Keratinocyte (primary cell): Measurements from ENCODE around the gene IQGAP3. TPM values are rescaled to one million over a fixed set of nuclear protein-coding genes. Genes with fewer than 3 reads are reported as not detected.

ENCODE experiments used
- DNase-seq: peaks from one replicate; pipeline ENCODE4 v3.0.0-alpha.2; 2011; ENCODE audit warnings: low read depth, missing footprints, low spot score
- FAIRE-seq: peaks from 2 replicates; lab custom pipeline; 2011; peaks lifted over from hg19 to GRCh38; lab: Jason Lieb, UNC
- H2AFZ ChIP-seq: 2 replicates; pipeline ENCODE4 v1.6.0; 2012; ENCODE audit warnings: low read length, control low read depth, inconsistent platforms; ENCODE audit not compliant: control insufficient read depth
- H3K27ac ChIP-seq: 2 replicates; pipeline ENCODE4 v1.5.1; 2011; ENCODE audit warnings: low read length; ENCODE audit not compliant: control insufficient read depth, insufficient read depth
- H3K27me3 ChIP-seq: 3 replicates; pipeline ENCODE4 v1.6.0; 2011; ENCODE audit warnings: low read length; ENCODE audit not compliant: control insufficient read depth, insufficient read depth; ENCODE audit errors: extremely low read depth
- H3K36me3 ChIP-seq, 2 experiments: 2 replicates in 1 of 2; 3 replicates in 1 of 2; pipeline ENCODE4 v1.5.1; 2011; ENCODE audit warnings: low read length in 2 of 2, mild to moderate bottlenecking in 1 of 2; ENCODE audit not compliant: control insufficient read depth in 2 of 2, insufficient read depth in 2 of 2; ENCODE audit errors: extremely low read depth in 1 of 2
- H3K4me1 ChIP-seq: 3 replicates; pipeline ENCODE4 v1.5.1; 2011; ENCODE audit warnings: low read length; ENCODE audit not compliant: control insufficient read depth, insufficient read depth; ENCODE audit errors: extremely low read depth
- H3K4me2 ChIP-seq: 3 replicates; pipeline ENCODE4 v1.6.0; 2011; ENCODE audit warnings: low read depth, low read length; ENCODE audit not compliant: control insufficient read depth, insufficient read depth; ENCODE audit errors: extremely low read depth
- H3K4me3 ChIP-seq, 3 experiments: fragments of 200-600 bp in 1 of 3; sonication (generic) in 1 of 3; 2 replicates in 2 of 3; 3 replicates in 1 of 3; pipeline ENCODE4 v1.5.1; 2011 to 2016; ENCODE audit warnings: low read length in 3 of 3, mild to moderate bottlenecking in 3 of 3, control low read depth in 2 of 3, inconsistent platforms in 1 of 3, low read depth in 1 of 3, mixed read lengths in 1 of 3, mixed run types in 1 of 3, moderate library complexity in 1 of 3; ENCODE audit not compliant: control insufficient read depth in 2 of 3, insufficient read depth in 2 of 3; ENCODE audit errors: extremely low read depth in 1 of 3
- H3K79me2 ChIP-seq: 2 replicates; pipeline ENCODE4 v1.6.0; 2012; ENCODE audit warnings: low read length; ENCODE audit not compliant: control insufficient read depth, insufficient read depth
- H3K9ac ChIP-seq: 3 replicates; pipeline ENCODE4 v1.6.0; 2011; ENCODE audit warnings: low read length; ENCODE audit not compliant: control insufficient read depth, insufficient read depth; ENCODE audit errors: extremely low read depth
- H3K9me1 ChIP-seq: 3 replicates; pipeline ENCODE4 v1.6.0; 2011; ENCODE audit warnings: low read length; ENCODE audit not compliant: control insufficient read depth, insufficient read depth; ENCODE audit errors: extremely low read depth
- H3K9me3 ChIP-seq: 2 replicates; pipeline ENCODE4 v1.5.1; 2012; ENCODE audit warnings: low read depth, low read length; ENCODE audit not compliant: control insufficient read depth
- H4K20me1 ChIP-seq: 3 replicates; pipeline ENCODE4 v1.6.0; 2011; ENCODE audit warnings: low read length; ENCODE audit not compliant: control insufficient read depth, insufficient read depth; ENCODE audit errors: extremely low read depth
- CTCF ChIP-seq, 3 experiments: IDR thresholded peaks in 1 of 3; conservative IDR thresholded peaks in 1 of 3; optimal IDR thresholded peaks in 1 of 3; 2 replicates in 2 of 3; 3 replicates in 1 of 3; pipeline versions ENCODE3 to v1.5.1; 2011; ENCODE audit warnings: low read length in 3 of 3, mild to moderate bottlenecking in 3 of 3, moderate library complexity in 2 of 3, control low read depth in 1 of 3, inconsistent platforms in 1 of 3; ENCODE audit not compliant: insufficient read depth in 2 of 3; ENCODE audit errors: extremely low read depth in 1 of 3
- EZH2 ChIP-seq: IDR thresholded peaks from one replicate; pipeline ENCODE4 v1.6.1; 2012; ENCODE audit warnings: inconsistent platforms, mild to moderate bottlenecking, low read length, moderate library complexity
- dilution Hi-C: fragments of 300-500 bp; cut with MboI; formaldehyde crosslinking; loops from one replicate; pipeline ENCODE4 v1.7.0; 2020; ENCODE audit warnings: low sequenced_read_pairs; ENCODE audit not compliant: extremely low pct_ligation_motif_present
- polyA plus RNA-seq, 5 experiments: library from polyadenylated mRNA; depleted of rRNA in 3 of 5; stranded (reverse) in 3 of 5; stranded (forward) in 1 of 5; unstranded in 1 of 5; fragments of >200 nt; gene quantifications; 1 replicate in 1 of 5; 2 replicates in 3 of 5; 3 replicates in 1 of 5; pipeline versions ENCODE4 v1.2.1 to v1.2.3, GENCODE V29; 2011 to 2012; ENCODE audit warnings: missing spikeins in 2 of 5, low read depth in 1 of 5, low replicate concordance in 1 of 5

IQGAP3 gene
- polyA plus RNA-seq, 1 donor (not counting 4 experiments of a cell fraction or from before 2014, with no cell fraction given): 5.3 TPM

GRCh38 chr1:156504821-156505678 lies 67.3 kb downstream of the IQGAP3 start:
- peak overlapping the region; percentile 98 for H3K27ac ChIP-seq
- H3K27me3 ChIP-seq: no peaks in the 10 kb centered on the region
- dilution Hi-C loops: no loop called here
- no peaks in the 10 kb centered on the region for H3K9me1 ChIP-seq
- peak overlapping the region; percentile 94 for H2AFZ ChIP-seq
- peaks cover 39% of the 10 kb centered on the region for H3K4me1 ChIP-seq
- peak overlapping the region; percentile 85 for H3K4me2 ChIP-seq
- no peaks in the 10 kb centered on the region for H4K20me1 ChIP-seq
- H3K36me3 ChIP-seq: no peaks in the 10 kb centered on the region
- peaks cover 5% of the 10 kb centered on the region for H3K79me2 ChIP-seq
- H3K9ac ChIP-seq: peak overlapping the region; percentile 73
- TF ChIP-seq CTCF (optimal IDR thresholded peaks at IDR 0.05 in 1 of 3, IDR thresholded peaks at IDR 0.05 in 1 of 3, conservative IDR thresholded peaks at IDR 0.05 in 1 of 3; ENCODE audit: extremely low read depth in 1 of 3, insufficient read depth in 2 of 3, low read length in 3 of 3): no peak
- TF ChIP-seq EZH2: no peak
- FAIRE-seq (peak; percentile 59), DNase-seq (peak; percentile 93)
- H3K4me3 ChIP-seq: peak overlapping the region; percentile 19 to 38 (median 28)
- H3K9me3 ChIP-seq: no peaks in the 10 kb centered on the region

- Histone ChIP-seq H3K9ac (peak overlapping the region; percentile 73), H3K9me3 (no peaks in the 10 kb centered on the region), H3K36me3 (no peaks in the 10 kb centered on the region), H3K27me3 (no peaks in the 10 kb centered on the region), H3K4me1 (peaks cover 39% of the 10 kb centered on the region), H3K4me2 (peak overlapping the region; percentile 85), H3K27ac (peak overlapping the region; percentile 98), H3K9me1 (no peaks in the 10 kb centered on the region), H3K4me3 (no peak overlapping the region), H4K20me1 (no peaks in the 10 kb centered on the region), H3K79me2 (peaks cover 10% of the 10 kb centered on the region), H2AFZ (no peak overlapping the region)
- no peak for TF ChIP-seq EZH2
- TF ChIP-seq CTCF (optimal IDR thresholded peaks at IDR 0.05 in 1 of 3, IDR thresholded peaks at IDR 0.05 in 1 of 3, conservative IDR thresholded peaks at IDR 0.05 in 1 of 3; ENCODE audit: extremely low read depth in 1 of 3, insufficient read depth in 2 of 3, low read length in 3 of 3): no peak
- dilution Hi-C loops: no loop called here
- no peak for DNase-seq
- FAIRE-seq: no peak
Measured at GRCh38 chr1:156504438-156504813, 67.9 kb downstream of the IQGAP3 start.
